K562 (cell line): ENCODE measurements around the gene ZCCHC24. TPM values are rescaled to one million over a fixed set of nuclear protein-coding genes. Genes with fewer than 3 reads are reported as not detected.
A peak's percentile ranks its signal among the peaks of the same experiment; 100 is the strongest.

Experiments used
- ATAC-seq: fragments of 200-7000 bp; cut with Tn5 transposase; 3 replicates; pipeline ENCODE4 v1.9.1; 2020; ENCODE audit warnings: moderate library complexity
- BruUV-seq: library from RNA; stranded (reverse); fragments of 400-500 nt; replicated peaks from 2 replicates; lab custom pipeline; 2021; lab: Mats Ljungman, UMichigan
- CTCF ChIA-PET: fragments of 300-600 bp; formaldehyde crosslinking; extraction: SDS; loops from one replicate; lab custom pipeline; 2021; ENCODE audit warnings: low intra/inter-chr PET ratio; lab: Yijun Ruan, JAX
- POLR2A ChIA-PET: fragments of 300-600, 350-650 bp; sonication (Branson Sonifier 250); formaldehyde crosslinking; extraction: SDS; loops from one replicate; lab custom pipeline; 2021; ENCODE audit warnings: antibody characterized with exemption, inconsistent platforms; lab: Yijun Ruan, JAX
- DNase-seq, 4 experiments: peaks; one replicate each; pipeline versions ENCODE4 v3.0.0 to v3.0.0-alpha.2; 2011 to 2018; ENCODE audit warnings: low spot score in 3 of 4, mixed read lengths in 3 of 4; ENCODE audit errors: extremely low read depth in 1 of 4
- FAIRE-seq: peaks from 2 replicates; lab custom pipeline; 2011; peaks lifted over from hg19 to GRCh38; lab: Jason Lieb, UNC
- H2AFZ ChIP-seq: 2 replicates; pipeline ENCODE4 v1.6.0; 2011; ENCODE audit warnings: low read depth, low read length, control low read depth, inconsistent platforms
- H3K27ac ChIP-seq: fragments of 200-600 bp; 3 replicates; pipeline ENCODE4 v1.8.0; 2011; ENCODE audit warnings: low read depth, mild to moderate bottlenecking, control low read depth, inconsistent platforms, low read length, moderate library complexity, mixed read lengths; ENCODE audit errors: extremely low read depth
- H3K27me3 ChIP-seq, 2 experiments: fragments of 300-600 bp in 1 of 2; 2 replicates in 1 of 2; 3 replicates in 1 of 2; pipeline versions ENCODE4 v1.6.0 to v1.8.0; 2011; ENCODE audit warnings: inconsistent platforms in 2 of 2, low read length in 2 of 2, mild to moderate bottlenecking in 1 of 2, mixed read lengths in 1 of 2, moderate library complexity in 1 of 2; ENCODE audit not compliant: control insufficient read depth in 2 of 2, insufficient read depth in 2 of 2
- H3K36me3 ChIP-seq: fragments of 300-600 bp; 3 replicates; pipeline ENCODE4 v1.8.0; 2011; ENCODE audit warnings: mild to moderate bottlenecking, low read length, inconsistent platforms; ENCODE audit not compliant: control insufficient read depth, insufficient read depth
- H3K4me1 ChIP-seq, 2 experiments: fragments of 200-600 bp in 1 of 2; replicated peaks in 1 of 2; 2 replicates in 1 of 2; 3 replicates in 1 of 2; pipeline versions ENCODE4 v1.5.1 to v1.8.0; 2011; ENCODE audit warnings: inconsistent platforms in 2 of 2, low read length in 2 of 2, mild to moderate bottlenecking in 1 of 2, mixed read lengths in 1 of 2, moderate library complexity in 1 of 2; ENCODE audit not compliant: control insufficient read depth in 2 of 2, insufficient read depth in 2 of 2
- H3K4me2 ChIP-seq: 2 replicates; pipeline ENCODE4 v1.6.1; 2011; ENCODE audit warnings: low read length, control low read depth, inconsistent platforms, mixed read lengths; ENCODE audit not compliant: insufficient read depth
- H3K4me3 ChIP-seq: fragments of 200-600 bp; sonication (generic), shearing (Covaris generic); 2 replicates; pipeline ENCODE4 v1.5.1; 2016; ENCODE audit warnings: control low read depth, inconsistent platforms
- H3K79me2 ChIP-seq: fragments of 200-600 bp; 3 replicates; pipeline ENCODE4 v1.8.0; 2011; ENCODE audit warnings: low read length, inconsistent platforms; ENCODE audit not compliant: control insufficient read depth, insufficient read depth
- H3K9ac ChIP-seq, 2 experiments: 2 replicates each; pipeline versions ENCODE4 v1.6.0 to v1.6.1; 2011; ENCODE audit warnings: low read depth in 2 of 2, low read length in 2 of 2, control low read depth in 1 of 2, inconsistent platforms in 1 of 2, mild to moderate bottlenecking in 1 of 2, mixed read lengths in 1 of 2; ENCODE audit not compliant: insufficient read depth in 1 of 2
- H3K9me1 ChIP-seq: one replicate; pipeline ENCODE4 v1.6.0; 2011; ENCODE audit warnings: inconsistent platforms, mild to moderate bottlenecking, low read length, moderate library complexity; ENCODE audit not compliant: control insufficient read depth, insufficient read depth
- H3K9me3 ChIP-seq: replicated peaks from 2 replicates; pipeline ENCODE4 v1.5.1; 2011; ENCODE audit warnings: low read depth, low read length, inconsistent platforms; ENCODE audit not compliant: control insufficient read depth, insufficient read depth
- H4K20me1 ChIP-seq: replicated peaks from 2 replicates; pipeline ENCODE4 v1.6.1; 2011; ENCODE audit warnings: low read length, inconsistent platforms, mixed read lengths; ENCODE audit not compliant: control insufficient read depth, insufficient read depth
- BACH1 ChIP-seq: fragments of 200-800 bp; sonication (Bioruptor generic); IDR thresholded peaks from 2 replicates; pipeline ENCODE4 v1.6.1; 2016; ENCODE audit warnings: missing genetic modification characterization, missing compliant biosample characterization
- BRCA1 ChIP-seq, 2 experiments: fragments of 450-650 bp in 1 of 2; sonication (generic) in 1 of 2; formaldehyde crosslinking in 1 of 2; IDR thresholded peaks; 2 replicates each; pipeline versions ENCODE4 v1.5.0 to v1.6.1; 2017 to 2020; ENCODE audit warnings: mild to moderate bottlenecking in 1 of 2, missing genetic modification reagents in 1 of 2
- DMBX1 ChIP-seq: fragments of 250-450 bp; sonication (Bioruptor Pico); IDR thresholded peaks from 2 replicates; pipeline ENCODE4 v1.8.0; 2022; ENCODE audit warnings: inconsistent platforms, mild to moderate bottlenecking, moderate library complexity, borderline replicate concordance
- FOS ChIP-seq: IDR thresholded peaks from 3 replicates; pipeline ENCODE4 v1.6.1; 2011; ENCODE audit not compliant: insufficient read length; ENCODE audit errors: extremely low read depth
- FOXK1 ChIP-seq: sonication (generic); formaldehyde crosslinking; IDR thresholded peaks from 2 replicates; pipeline ENCODE4 v1.8.0; 2022; ENCODE audit warnings: missing genetic modification reagents, mild to moderate bottlenecking, borderline replicate concordance
- ID3 ChIP-seq, 2 experiments: fragments of 250-450 bp in 1 of 2; fragments of 450-650 bp in 1 of 2; sonication (Bioruptor Pico) in 1 of 2; IDR thresholded peaks; 2 replicates each; pipeline versions ENCODE4 v1.6.1 to v1.8.0; 2016 to 2021; ENCODE audit warnings: mild to moderate bottlenecking in 2 of 2, moderate library complexity in 2 of 2, missing compliant biosample characterization in 1 of 2, missing genetic modification characterization in 1 of 2
- JUND ChIP-seq, 2 experiments: IDR thresholded peaks; 2 replicates in 1 of 2; 3 replicates in 1 of 2; pipeline ENCODE4 v1.6.1; 2011; ENCODE audit warnings: borderline replicate concordance in 2 of 2, low read depth in 2 of 2, low read length in 2 of 2, improper control_type of control experiment in 1 of 2, missing biosample characterization in 1 of 2, missing genetic modification characterization in 1 of 2, missing genetic modification reagents in 1 of 2
- KDM1A ChIP-seq, 2 experiments: fragments of 450-650 bp; IDR thresholded peaks; 2 replicates each; pipeline ENCODE4 v1.6.1; 2016; ENCODE audit warnings: mild to moderate bottlenecking in 2 of 2
- LCOR ChIP-seq: sonication (generic); formaldehyde crosslinking; IDR thresholded peaks from 2 replicates; pipeline ENCODE4 v1.8.0; 2022; ENCODE audit warnings: mild to moderate bottlenecking, missing genetic modification reagents
- NR2C1 ChIP-seq, 2 experiments: fragments of 450-650 bp; IDR thresholded peaks; 2 replicates each; pipeline ENCODE4 v1.6.1; 2017; ENCODE audit warnings: mild to moderate bottlenecking in 2 of 2, antibody characterized with exemption in 1 of 2, inconsistent platforms in 1 of 2, missing compliant biosample characterization in 1 of 2, missing genetic modification characterization in 1 of 2
- POLR2AphosphoS5 ChIP-seq: IDR thresholded peaks from 2 replicates; pipeline ENCODE4 v1.6.1; 2011; ENCODE audit warnings: mild to moderate bottlenecking, low read depth, low read length, moderate library complexity; ENCODE audit not compliant: control insufficient read depth, insufficient read depth
- POLR2G ChIP-seq: fragments of 200-400 bp; formaldehyde crosslinking; IDR thresholded peaks from 2 replicates; pipeline ENCODE4 v1.6.1; 2017; ENCODE audit warnings: low read depth, mild to moderate bottlenecking, antibody characterized with exemption, low read length, moderate library complexity
- SMARCA4 ChIP-seq: fragments of 450-650 bp; IDR thresholded peaks from 2 replicates; pipeline ENCODE4 v1.6.1; 2016
- SRSF7 ChIP-seq: fragments of 200-400 bp; formaldehyde crosslinking; optimal IDR thresholded peaks from 2 replicates; pipeline ENCODE3; 2017; ENCODE audit warnings: mild to moderate bottlenecking, low read depth, low read length
- TCF3 ChIP-seq: sonication (generic); formaldehyde crosslinking; IDR thresholded peaks from 2 replicates; pipeline ENCODE4 v1.4.0; 2020; ENCODE audit warnings: mild to moderate bottlenecking, missing genetic modification reagents
- ZNF766 ChIP-seq: fragments of 200-800 bp; sonication (Bioruptor generic); conservative IDR thresholded peaks from 2 replicates; pipeline ENCODE4 v1.6.1; 2016; ENCODE audit warnings: missing genetic modification characterization, missing compliant biosample characterization
- ZNF778 ChIP-seq: fragments of 450-650 bp; formaldehyde crosslinking; IDR thresholded peaks from 2 replicates; pipeline ENCODE4 v1.4.0; 2020; ENCODE audit warnings: mild to moderate bottlenecking, moderate library complexity
- WGBS: fragments of 100-300 bp; shearing (Covaris generic); methylation state at CpG from one replicate; pipeline ENCODE4 v1.1.6; 2016; ENCODE audit warnings: low coverage, mixed read lengths; ENCODE audit not compliant: insufficient coverage; ENCODE audit errors: missing lambda C conversion rate; 5-methylcytosine and 5-hydroxymethylcytosine counted together
- in situ Hi-C: fragments of 300-500 bp; cut with MboI; formaldehyde crosslinking; loops from 4 replicates; pipeline ENCODE4 v1.15.0; 2018; ENCODE audit warnings: inconsistent platforms, mixed read lengths
- intact Hi-C: fragments of 100-400 bp; cut with micrococcal nuclease; formaldehyde crosslinking; loops from 2 replicates; pipeline ENCODE4 v1.14.2; 2022
- polyA plus RNA-seq, 8 experiments: library from polyadenylated mRNA; depleted of rRNA in 4 of 8; stranded (reverse) in 5 of 8; unstranded in 3 of 8; fragments of >200 nt; fragmentation: Nextera tagmentation in 2 of 8; fragmentation: Illumina TruSeq in 1 of 8; extraction: Ambion mirVana in 2 of 8; extraction: Trizol in 1 of 8; gene quantifications; 2 replicates each; pipeline versions ENCODE4 v1.2.1 to v1.2.3, GENCODE V29; 2011 to 2014; ENCODE audit warnings: inconsistent platforms in 1 of 8, missing spikeins in 1 of 8
- total RNA-seq, 7 experiments: library from RNA; depleted of rRNA in 6 of 7; stranded (reverse); fragments of >200 nt in 6 of 7; fragmentation: Illumina TruSeq in 2 of 7; extraction: Trizol in 2 of 7; gene quantifications; 2 replicates each; pipeline versions ENCODE4 v1.2.1 to v1.2.3, GENCODE V29; 2011 to 2021; ENCODE audit warnings: low replicate concordance in 1 of 7
- TF ChIP-seq, protein P1 (sequence below): fragments of 450-650 bp; IDR thresholded peaks from 2 replicates; pipeline ENCODE4 v1.7.0; 2016; ENCODE audit warnings: borderline replicate concordance
- TF ChIP-seq, protein P2 (sequence below): fragments of 200-800 bp; sonication (Bioruptor generic); IDR thresholded peaks from 2 replicates; pipeline ENCODE4 v1.6.1; 2017; ENCODE audit warnings: missing genetic modification characterization, missing compliant biosample characterization

Gene ZCCHC24
- total and polyA plus RNA-seq, 9 of the 15 experiments (the other 6 are each of a cell fraction or from before 2014, with no cell fraction given): 0.84 to 11.0 (median 4.6) TPM

GRCh38 chr10:79404231-79404609, 41.2 kb downstream of the ZCCHC24 start:
- ATAC-seq (peak; percentile 18), DNase-seq (peak in 2 of 4 experiments; percentile 50 to 54), FAIRE-seq (peak; percentile 62)
- Histone ChIP-seq H3K36me3 (no peaks in the 10 kb centered on the region), H3K9me1 (no peaks in the 10 kb centered on the region), H3K79me2 (no peaks in the 10 kb centered on the region), H3K4me1 (peaks cover 43 to 65% of the 10 kb centered on the region in 2 experiments), H2AFZ (no peak overlapping the region), H4K20me1 (peaks cover 13% of the 10 kb centered on the region; the same call in 1 of the 2 replicates), H3K4me2 (no peak overlapping the region), H3K27me3 (no peaks in the 10 kb centered on the region), H3K9ac (peak overlapping the region in 1 of 2 experiments; percentile 80; a peak in 1 of 4 replicates), H3K27ac (no peak overlapping the region), H3K4me3 (no peak overlapping the region), H3K9me3 (no peaks in the 10 kb centered on the region)
- WGBS: 3% methylated on average over 6 of the region's 7 CpGs
- CTCF ChIA-PET: no interaction called here
- intact Hi-C loops: no loop called here
- POLR2A ChIA-PET: interaction anchor here (1.1 kb wide), 1 partner anchor 29 kb away, joined by 3 read pairs; no protein-coding TSS in a partner anchor
- BruUV-seq: no TSS peak
- in situ Hi-C loops: no loop called here
- no peak for TF ChIP-seq ZNF778 (CRISPR knock-in tag)
- TF ChIP-seq FOS: no peak
- no peak for TF ChIP-seq DMBX1 (CRISPR knock-in tag)
- no peak for TF ChIP-seq POLR2AphosphoS5
- TF ChIP-seq POLR2G: no peak
- TF ChIP-seq, protein P1, sequence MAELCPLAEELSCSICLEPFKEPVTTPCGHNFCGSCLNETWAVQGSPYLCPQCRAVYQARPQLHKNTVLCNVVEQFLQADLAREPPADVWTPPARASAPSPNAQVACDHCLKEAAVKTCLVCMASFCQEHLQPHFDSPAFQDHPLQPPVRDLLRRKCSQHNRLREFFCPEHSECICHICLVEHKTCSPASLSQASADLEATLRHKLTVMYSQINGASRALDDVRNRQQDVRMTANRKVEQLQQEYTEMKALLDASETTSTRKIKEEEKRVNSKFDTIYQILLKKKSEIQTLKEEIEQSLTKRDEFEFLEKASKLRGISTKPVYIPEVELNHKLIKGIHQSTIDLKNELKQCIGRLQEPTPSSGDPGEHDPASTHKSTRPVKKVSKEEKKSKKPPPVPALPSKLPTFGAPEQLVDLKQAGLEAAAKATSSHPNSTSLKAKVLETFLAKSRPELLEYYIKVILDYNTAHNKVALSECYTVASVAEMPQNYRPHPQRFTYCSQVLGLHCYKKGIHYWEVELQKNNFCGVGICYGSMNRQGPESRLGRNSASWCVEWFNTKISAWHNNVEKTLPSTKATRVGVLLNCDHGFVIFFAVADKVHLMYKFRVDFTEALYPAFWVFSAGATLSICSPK: no peak
- TF ChIP-seq SRSF7: no peak
- no peak for TF ChIP-seq SMARCA4
- TF ChIP-seq FOXK1 (CRISPR knock-in tag): no peak
- no peak for TF ChIP-seq LCOR
- TF ChIP-seq NR2C1 (IDR thresholded peaks at IDR 0.05): no peak
- no peak for TF ChIP-seq NR2C1 (tag; IDR thresholded peaks at IDR 0.05)
- peak; percentile 73 to 81 for TF ChIP-seq KDM1A (IDR thresholded peaks at IDR 0.05)
- no peak for TF ChIP-seq ID3 (CRISPR knock-in tag; IDR thresholded peaks at IDR 0.05)
- no peak for TF ChIP-seq ID3 (tag; IDR thresholded peaks at IDR 0.05)
- TF ChIP-seq, protein P2, sequence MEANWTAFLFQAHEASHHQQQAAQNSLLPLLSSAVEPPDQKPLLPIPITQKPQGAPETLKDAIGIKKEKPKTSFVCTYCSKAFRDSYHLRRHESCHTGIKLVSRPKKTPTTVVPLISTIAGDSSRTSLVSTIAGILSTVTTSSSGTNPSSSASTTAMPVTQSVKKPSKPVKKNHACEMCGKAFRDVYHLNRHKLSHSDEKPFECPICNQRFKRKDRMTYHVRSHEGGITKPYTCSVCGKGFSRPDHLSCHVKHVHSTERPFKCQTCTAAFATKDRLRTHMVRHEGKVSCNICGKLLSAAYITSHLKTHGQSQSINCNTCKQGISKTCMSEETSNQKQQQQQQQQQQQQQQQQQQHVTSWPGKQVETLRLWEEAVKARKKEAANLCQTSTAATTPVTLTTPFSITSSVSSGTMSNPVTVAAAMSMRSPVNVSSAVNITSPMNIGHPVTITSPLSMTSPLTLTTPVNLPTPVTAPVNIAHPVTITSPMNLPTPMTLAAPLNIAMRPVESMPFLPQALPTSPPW: peak; percentile 86
- TF ChIP-seq BRCA1 (IDR thresholded peaks at IDR 0.05): no peak
- TF ChIP-seq BRCA1 (CRISPR knock-in tag; IDR thresholded peaks at IDR 0.05): no peak
- peak; percentile 98 for TF ChIP-seq ZNF766 (CRISPR knock-in tag)
- TF ChIP-seq BACH1 (tag): no peak
- TF ChIP-seq JUND (IDR thresholded peaks at IDR 0.05; ENCODE audit: borderline replicate concordance, low read depth, low read length): no peak
- no peak for TF ChIP-seq JUND (tag; IDR thresholded peaks at IDR 0.05; ENCODE audit: borderline replicate concordance, low read depth, low read length)
- peak; percentile 24; the same call in 1 of the 2 replicates for TF ChIP-seq TCF3 (CRISPR knock-in tag)
